Endothelial cell of umbilical vein (primary cell): ENCODE measurements around the gene FAM156B. TPM values are rescaled to one million over a fixed set of nuclear protein-coding genes. Genes with fewer than 3 reads are reported as not detected.
"Not testable (repeated sequence)": the region's sequence is repeated elsewhere in the genome, so short reads cannot be mapped to it uniquely, and the experiment has no call there.

Experiments used
- BruUV-seq: library from RNA; stranded (reverse); fragments of 400-500 nt; replicated peaks from 2 replicates; lab custom pipeline; 2021; lab: Mats Ljungman, UMichigan
- CTCF ChIA-PET: fragments of 300-600, 350-600 bp; sonication (Branson Sonifier 250); formaldehyde crosslinking; loops from one replicate; lab custom pipeline; 2021; ENCODE audit warnings: antibody characterized with exemption, inconsistent platforms; lab: Charles Lee
- POLR2A ChIA-PET: fragments of 300-600, 350-600 bp; sonication (Branson Sonifier 250); formaldehyde crosslinking; loops from one replicate; lab custom pipeline; 2021; ENCODE audit warnings: antibody characterized with exemption, inconsistent platforms; lab: Charles Lee
- DNase-seq: peaks from one replicate; pipeline ENCODE4 v3.0.0-alpha.2; 2011; ENCODE audit warnings: low read depth, low spot score
- FAIRE-seq: peaks from 2 replicates; lab custom pipeline; 2011; peaks lifted over from hg19 to GRCh38; lab: Jason Lieb, UNC
- H2AFZ ChIP-seq: 2 replicates; pipeline ENCODE4 v1.6.0; 2012; ENCODE audit warnings: low read depth, low read length, control low read depth, inconsistent platforms
- H3K27ac ChIP-seq: 2 replicates; pipeline ENCODE4 v1.5.1; 2011; ENCODE audit warnings: low read depth, mild to moderate bottlenecking, control low read depth, low read length, moderate library complexity; ENCODE audit not compliant: insufficient read depth
- H3K27me3 ChIP-seq, 2 experiments: 2 replicates each; pipeline versions ENCODE4 v1.6.0 to v1.6.1; 2011; ENCODE audit warnings: low read length in 2 of 2, mixed read lengths in 1 of 2; ENCODE audit not compliant: control insufficient read depth in 2 of 2, insufficient read depth in 2 of 2
- H3K36me3 ChIP-seq, 2 experiments: 2 replicates in 1 of 2; 3 replicates in 1 of 2; pipeline ENCODE4 v1.5.1; 2011; ENCODE audit warnings: low read length in 2 of 2, mild to moderate bottlenecking in 1 of 2, moderate library complexity in 1 of 2; ENCODE audit not compliant: control insufficient read depth in 2 of 2, insufficient read depth in 2 of 2; ENCODE audit errors: extremely low read depth in 1 of 2
- H3K4me1 ChIP-seq: 3 replicates; pipeline ENCODE4 v1.5.1; 2011; ENCODE audit warnings: mild to moderate bottlenecking, low read length; ENCODE audit not compliant: control insufficient read depth, insufficient read depth; ENCODE audit errors: extremely low read depth
- H3K4me2 ChIP-seq: 2 replicates; pipeline ENCODE4 v1.6.1; 2011; ENCODE audit warnings: low read length, control low read depth, mixed read lengths; ENCODE audit not compliant: insufficient read depth
- H3K4me3 ChIP-seq, 3 experiments: fragments of 200-600 bp in 1 of 3; sonication (generic), shearing (Covaris generic) in 1 of 3; replicated peaks in 1 of 3; 2 replicates each; pipeline ENCODE4 v1.5.1; 2011 to 2016; ENCODE audit warnings: control low read depth in 3 of 3, low read length in 3 of 3, mild to moderate bottlenecking in 2 of 3, inconsistent platforms in 1 of 3, low read depth in 1 of 3, moderate library complexity in 1 of 3; ENCODE audit not compliant: insufficient read depth in 1 of 3
- H3K79me2 ChIP-seq: 2 replicates; pipeline ENCODE4 v1.6.0; 2012; ENCODE audit warnings: low read length, inconsistent platforms; ENCODE audit not compliant: control insufficient read depth, insufficient read depth
- H3K9ac ChIP-seq: replicated peaks from 2 replicates; pipeline ENCODE3; 2011; ENCODE audit warnings: low read length, control low read depth; ENCODE audit not compliant: insufficient read depth; ENCODE audit errors: extremely low read depth
- H3K9me1 ChIP-seq: replicated peaks from 3 replicates; pipeline ENCODE4 v1.6.0; 2011; ENCODE audit warnings: mild to moderate bottlenecking, low read length; ENCODE audit not compliant: control insufficient read depth, insufficient read depth; ENCODE audit errors: extremely low read depth
- H3K9me3 ChIP-seq: replicated peaks from 2 replicates; pipeline ENCODE4 v1.5.1; 2012; ENCODE audit warnings: low read length, inconsistent platforms; ENCODE audit not compliant: control insufficient read depth, insufficient read depth
- H4K20me1 ChIP-seq: replicated peaks from 2 replicates; pipeline ENCODE3; 2011; ENCODE audit warnings: mild to moderate bottlenecking, low read length; ENCODE audit not compliant: control insufficient read depth, insufficient read depth; ENCODE audit errors: extremely low read depth
- dilution Hi-C: fragments of 300-500 bp; cut with MboI; formaldehyde crosslinking; loops from one replicate; pipeline ENCODE4 v1.15.0; 2019; ENCODE audit warnings: low sequenced_read_pairs; ENCODE audit not compliant: extremely low pct_ligation_motif_present
- intact Hi-C: fragments of 100-400 bp; cut with micrococcal nuclease; formaldehyde crosslinking; loops from one replicate; pipeline ENCODE4 v1.10.0; 2022
- polyA plus RNA-seq, 4 experiments: library from polyadenylated mRNA; depleted of rRNA in 3 of 4; stranded (reverse) in 3 of 4; unstranded in 1 of 4; fragments of >200 nt; gene quantifications; 2 replicates each; pipeline versions ENCODE4 v1.2.1 to v1.2.3, GENCODE V29; 2011 to 2012; ENCODE audit warnings: missing spikeins in 1 of 4
- total RNA-seq: library from RNA; stranded (reverse); gene quantifications from 2 replicates; pipeline ENCODE4 v1.2.3, GENCODE V29; 2021

Gene FAM156B
- total and polyA plus RNA-seq, 2 donors (not counting 3 experiments of a cell fraction or from before 2014, with no cell fraction given), result 16.7 to 33.9 TPM

DNA sequence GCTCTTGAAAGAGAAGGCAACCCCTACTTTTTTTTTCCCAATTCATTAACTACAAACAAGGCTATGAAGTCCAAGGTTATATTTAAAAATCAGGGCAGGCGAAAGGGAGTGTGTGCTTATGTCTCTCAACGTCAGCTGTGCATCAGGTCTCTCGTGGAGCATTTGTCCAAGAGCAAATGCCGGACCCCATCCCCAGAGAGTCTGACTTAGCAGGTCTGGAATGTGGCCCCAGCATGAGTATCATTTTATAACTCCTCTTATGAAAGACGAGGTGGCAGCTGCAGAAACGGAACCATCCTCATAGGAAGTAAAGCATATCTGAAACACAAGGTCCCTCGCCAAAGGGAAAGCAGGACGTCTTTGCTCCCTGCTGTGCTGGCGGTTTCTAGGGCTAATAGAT, 16.6 kb downstream of the FAM156B start:
- dilution Hi-C loops, CTCF ChIA-PET, BruUV-seq, H3K27me3 ChIP-seq, POLR2A ChIA-PET, H3K4me1 ChIP-seq, H3K4me3 ChIP-seq, H3K27ac ChIP-seq, H4K20me1 ChIP-seq, H2AFZ ChIP-seq, H3K4me2 ChIP-seq, DNase-seq, H3K9me3 ChIP-seq, H3K9me1 ChIP-seq, FAIRE-seq, H3K9ac ChIP-seq, H3K36me3 ChIP-seq, intact Hi-C loops, H3K79me2 ChIP-seq: not testable (repeated sequence)

DNA sequence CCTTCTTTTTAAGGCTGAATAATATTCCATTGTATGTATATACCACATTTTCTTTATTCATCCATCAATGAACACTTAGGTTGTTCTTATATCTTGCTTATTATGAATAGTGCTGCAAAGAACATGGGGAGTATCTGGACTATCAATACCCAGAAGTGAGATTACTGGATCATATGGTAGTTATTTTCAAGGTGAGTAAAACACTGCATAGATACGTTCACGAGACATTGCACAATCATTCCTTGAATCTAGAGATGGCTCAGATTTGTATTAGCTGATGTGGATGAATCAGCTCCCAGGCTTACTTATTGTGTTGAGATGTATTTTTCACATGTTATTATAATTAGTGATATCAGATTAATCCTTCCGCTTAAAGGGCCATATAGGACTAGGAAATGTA, 17.6 kb downstream of the FAM156B start:
- FAIRE-seq, result peak; percentile 48
- H3K27ac ChIP-seq, dilution Hi-C loops: not testable (repeated sequence)

More for the DNA sequence above, 17.6 kb downstream of the FAM156B start:
- DNase-seq, H3K4me1 ChIP-seq, intact Hi-C loops, H3K9ac ChIP-seq, H3K9me3 ChIP-seq, H2AFZ ChIP-seq, POLR2A ChIA-PET, H3K4me3 ChIP-seq, H4K20me1 ChIP-seq, CTCF ChIA-PET, H3K36me3 ChIP-seq, H3K27me3 ChIP-seq, H3K79me2 ChIP-seq, H3K9me1 ChIP-seq, BruUV-seq, H3K4me2 ChIP-seq: not testable (repeated sequence)
